Measurements from ENCODE around the gene BTK.

DNA sequence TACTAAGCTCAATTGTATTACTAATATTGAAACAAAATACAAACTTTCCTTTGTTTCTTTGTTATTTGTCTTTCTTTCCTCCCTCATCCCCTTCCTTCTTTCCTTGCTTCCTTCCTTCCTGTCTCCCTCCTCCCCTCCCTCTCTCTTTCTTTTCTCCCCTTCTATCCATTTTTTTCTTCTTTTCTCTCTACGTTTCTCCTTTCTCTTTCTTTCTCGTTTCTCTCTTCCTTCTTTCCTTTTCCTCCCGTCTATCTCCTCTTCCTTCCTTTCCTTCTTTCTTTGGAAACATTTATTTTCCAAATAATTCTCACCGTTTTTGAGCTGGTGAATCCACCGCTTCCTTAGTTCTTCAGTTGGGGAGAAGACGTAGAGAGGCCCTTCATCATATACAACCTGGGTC lies 16.3 kb downstream of the BTK start:
- TF ChIP-seq CTCF (IDR thresholded peaks at IDR 0.05; ENCODE audit: insufficient read depth, low read length, poor library complexity, severe bottlenecking) (no peak), EZH2phosphoT487 (conservative IDR thresholded peaks at IDR 0.05; ENCODE audit: low read length) (no peak)

All from SU-DHL-6 (cell line).